Measurements from ENCODE around the gene CNN2.

CNN2 gene

DNA sequence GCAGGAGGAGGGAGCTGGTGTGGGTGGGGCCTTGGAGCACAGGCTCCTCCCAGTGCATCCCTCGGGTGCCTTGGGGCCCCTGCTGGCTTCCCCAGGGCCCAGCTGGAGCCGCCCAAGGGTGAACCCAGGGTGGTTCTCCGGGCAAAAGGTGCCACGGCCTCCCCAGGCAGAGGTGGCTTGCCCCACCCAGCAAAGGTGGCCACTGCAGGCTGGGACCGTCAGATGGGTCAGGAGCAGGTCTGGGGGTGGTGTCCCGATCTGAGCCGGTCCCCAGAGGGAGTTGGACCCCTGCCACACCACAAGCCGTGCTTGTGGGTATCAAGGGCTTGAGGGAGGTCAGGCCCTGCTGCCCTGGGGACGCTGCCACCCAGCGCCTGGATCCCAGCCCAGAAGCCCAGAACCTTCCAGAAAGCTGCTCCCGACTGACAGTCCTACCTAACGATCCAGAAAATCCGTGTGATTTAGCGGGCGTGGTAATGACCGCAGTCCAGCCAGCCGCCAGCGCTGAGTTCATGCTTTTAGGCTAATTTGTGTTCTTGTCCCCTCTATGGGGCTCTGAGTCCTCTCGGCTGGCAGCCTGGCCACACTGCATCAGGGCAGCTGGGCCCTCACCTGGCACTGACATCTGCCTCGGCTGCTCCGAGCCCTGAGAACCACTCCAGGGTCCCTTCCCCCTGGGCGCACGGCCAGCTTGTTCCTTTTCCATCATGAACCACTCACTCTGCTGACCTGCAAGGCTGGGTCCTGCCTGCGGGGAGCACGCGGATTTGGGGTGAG lies 31.2 kb upstream of the CNN2 start:
- DNase-seq (ENCODE audit: low read depth in 2 of 2) = no peak

- peak; percentile 44 to 53 for DNase-seq (ENCODE audit: low read depth in 2 of 2)
These were observed 30.2 kb upstream of the CNN2 start for GRCh38 chr19:996051-996838.

DNA sequence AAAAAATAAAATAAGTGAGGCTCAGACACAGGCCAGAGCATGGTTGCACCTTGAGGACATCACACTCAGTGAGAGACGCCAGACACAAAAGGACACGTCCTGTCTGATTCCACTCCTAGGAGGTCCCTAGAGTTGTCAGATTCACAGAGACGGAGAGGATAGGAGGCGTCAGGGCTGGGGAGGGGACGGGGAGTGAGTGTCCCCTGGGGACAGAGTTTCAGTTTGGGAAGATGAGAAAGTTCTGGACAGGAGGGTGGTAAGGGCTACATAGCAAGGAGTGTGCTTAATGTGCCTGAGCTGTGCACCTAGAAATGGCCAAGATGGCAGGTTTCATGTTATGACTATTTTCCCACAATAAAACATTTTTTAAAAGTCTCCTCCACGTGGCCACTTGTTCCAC lies 28.3 kb upstream of the CNN2 start:
- no peak for DNase-seq (ENCODE audit: low read depth in 2 of 2)

DNA sequence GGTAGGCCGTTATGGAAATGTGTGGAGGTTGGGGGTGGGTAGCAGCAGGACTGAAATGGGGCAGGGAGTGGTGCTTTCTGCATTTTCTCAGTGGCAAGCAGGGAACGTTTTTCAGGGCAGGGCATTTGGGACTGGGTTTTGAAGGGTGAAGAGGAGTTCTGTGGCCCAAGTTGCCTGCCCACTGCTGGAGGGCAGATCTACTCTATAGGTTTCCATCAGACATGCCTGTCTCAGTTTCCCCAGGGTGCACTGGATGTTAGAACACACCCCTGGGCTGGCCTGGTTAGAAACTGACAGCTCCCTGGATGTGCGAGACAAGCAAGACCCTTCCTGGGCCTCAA lies 27.1 kb upstream of the CNN2 start:
- no peak for DNase-seq (ENCODE audit: low read depth in 2 of 2)

- DNase-seq (ENCODE audit: low read depth in 2 of 2) = peak; percentile 48 to 61
These were observed 26.3 kb upstream of the CNN2 start, which contains the start of gene GRIN3B for GRCh38 chr19:1000095-1000494. GRIN3B (plus strand) TSS chr19:1000419; CDS start chr19:1000438, 19 bp downstream.

DNA sequence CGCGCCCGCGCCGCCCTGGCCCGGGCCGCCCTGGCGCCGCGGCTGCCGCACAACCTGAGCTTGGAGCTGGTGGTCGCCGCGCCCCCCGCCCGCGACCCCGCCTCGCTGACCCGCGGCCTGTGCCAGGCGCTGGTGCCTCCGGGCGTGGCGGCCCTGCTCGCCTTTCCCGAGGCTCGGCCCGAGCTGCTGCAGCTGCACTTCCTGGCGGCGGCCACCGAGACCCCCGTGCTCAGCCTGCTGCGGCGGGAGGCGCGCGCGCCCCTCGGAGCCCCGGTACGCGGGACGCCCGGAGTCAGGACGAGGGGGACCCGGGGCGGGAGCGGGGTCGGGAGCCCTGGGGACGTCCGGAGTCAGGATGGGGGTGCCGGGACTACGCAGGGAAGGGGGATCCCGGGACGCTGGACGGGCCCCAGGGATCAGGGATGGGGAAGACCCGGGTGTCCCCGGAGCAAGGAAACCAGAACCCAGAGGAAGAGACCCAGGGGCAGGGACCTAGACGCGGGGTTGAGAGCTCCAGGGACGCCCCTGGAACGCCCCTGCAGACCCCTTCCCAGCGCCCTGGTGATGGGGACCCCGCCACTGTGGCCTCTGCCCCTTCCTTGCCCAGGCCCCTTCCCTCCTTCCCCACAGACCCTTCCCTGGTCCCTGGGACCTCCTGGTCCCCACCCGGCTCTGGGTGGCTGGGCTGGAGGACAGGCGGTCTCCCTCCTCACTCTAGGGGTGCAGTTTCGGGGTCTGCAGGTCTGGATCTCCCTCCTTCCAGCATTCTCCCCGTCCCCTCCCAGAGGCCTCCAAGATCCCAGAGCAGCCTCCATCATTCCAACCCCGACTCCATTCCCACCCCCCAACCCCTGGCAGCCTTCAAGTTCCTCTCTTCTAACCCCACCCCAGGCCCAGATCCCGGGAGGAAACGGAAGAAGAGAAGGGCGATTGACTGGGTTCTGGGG lies 25.5 kb upstream of the CNN2 start:
- no peak for DNase-seq (ENCODE audit: low read depth in 2 of 2)

GRCh38 chr19:1001538-1002166 lies 24.8 kb upstream of the CNN2 start:
- DNase-seq (ENCODE audit: low read depth in 2 of 2) = peak; percentile 48 to 54

DNA sequence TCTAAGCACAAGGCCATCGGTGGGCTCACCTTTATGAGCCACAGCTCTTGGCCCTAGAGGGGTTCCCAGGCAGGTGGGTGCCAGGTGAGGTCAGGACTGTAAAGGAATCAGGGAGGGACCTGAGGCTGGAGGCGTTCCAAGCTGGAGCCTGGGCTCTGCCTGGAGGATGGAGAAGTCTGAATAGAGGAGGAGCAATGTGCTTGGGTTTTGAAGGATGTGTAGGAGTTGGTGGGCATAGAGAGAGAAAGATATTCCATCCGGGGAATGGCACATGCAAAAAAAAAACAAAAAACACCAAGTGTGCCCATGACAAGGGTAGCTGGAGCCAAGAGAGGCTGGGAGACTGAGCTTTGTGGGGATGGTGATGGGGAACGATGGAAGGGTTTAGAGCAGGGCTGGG lies 23.8 kb upstream of the CNN2 start:
- no peak for DNase-seq (ENCODE audit: low read depth in 2 of 2)

DNA sequence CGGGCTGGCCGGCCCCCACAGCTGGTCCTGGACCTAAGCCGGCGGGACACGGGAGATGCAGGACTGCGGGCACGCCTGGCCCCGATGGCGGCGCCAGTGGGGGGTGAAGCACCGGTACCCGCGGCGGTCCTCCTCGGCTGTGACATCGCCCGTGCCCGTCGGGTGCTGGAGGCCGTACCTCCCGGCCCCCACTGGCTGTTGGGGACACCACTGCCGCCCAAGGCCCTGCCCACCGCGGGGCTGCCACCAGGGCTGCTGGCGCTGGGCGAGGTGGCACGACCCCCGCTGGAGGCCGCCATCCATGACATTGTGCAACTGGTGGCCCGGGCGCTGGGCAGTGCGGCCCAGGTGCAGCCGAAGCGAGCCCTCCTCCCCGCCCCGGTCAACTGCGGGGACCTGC lies 23.1 kb upstream of the CNN2 start:
- DNase-seq (ENCODE audit: low read depth in 2 of 2) = no peak

GRCh38 chr19:1004204-1004802 lies 22.1 kb upstream of the CNN2 start:
- DNase-seq (ENCODE audit: low read depth in 2 of 2) = no peak

DNA sequence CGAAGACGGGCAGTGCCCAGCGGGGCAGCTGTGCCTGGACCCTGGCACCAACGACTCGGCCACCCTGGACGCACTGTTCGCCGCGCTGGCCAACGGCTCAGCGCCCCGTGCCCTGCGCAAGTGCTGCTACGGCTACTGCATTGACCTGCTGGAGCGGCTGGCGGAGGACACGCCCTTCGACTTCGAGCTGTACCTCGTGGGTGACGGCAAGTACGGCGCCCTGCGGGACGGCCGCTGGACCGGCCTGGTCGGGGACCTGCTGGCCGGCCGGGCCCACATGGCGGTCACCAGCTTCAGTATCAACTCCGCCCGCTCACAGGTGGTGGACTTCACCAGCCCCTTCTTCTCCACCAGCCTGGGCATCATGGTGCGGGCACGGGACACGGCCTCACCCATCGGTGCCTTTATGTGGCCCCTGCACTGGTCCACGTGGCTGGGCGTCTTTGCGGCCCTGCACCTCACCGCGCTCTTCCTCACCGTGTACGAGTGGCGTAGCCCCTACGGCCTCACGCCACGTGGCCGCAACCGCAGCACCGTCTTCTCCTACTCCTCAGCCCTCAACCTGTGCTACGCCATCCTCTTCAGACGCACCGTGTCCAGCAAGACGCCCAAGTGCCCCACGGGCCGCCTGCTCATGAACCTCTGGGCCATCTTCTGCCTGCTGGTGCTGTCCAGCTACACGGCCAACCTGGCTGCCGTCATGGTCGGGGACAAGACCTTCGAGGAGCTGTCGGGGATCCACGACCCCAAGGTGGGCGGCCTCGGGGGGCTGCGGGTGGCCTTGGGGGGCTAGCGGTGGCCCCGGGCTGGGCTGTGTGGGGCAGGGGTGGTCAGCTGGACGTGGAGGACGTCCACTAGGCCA lies 21.4 kb upstream of the CNN2 start:
- DNase-seq (ENCODE audit: low read depth in 2 of 2) = no peak

DNA sequence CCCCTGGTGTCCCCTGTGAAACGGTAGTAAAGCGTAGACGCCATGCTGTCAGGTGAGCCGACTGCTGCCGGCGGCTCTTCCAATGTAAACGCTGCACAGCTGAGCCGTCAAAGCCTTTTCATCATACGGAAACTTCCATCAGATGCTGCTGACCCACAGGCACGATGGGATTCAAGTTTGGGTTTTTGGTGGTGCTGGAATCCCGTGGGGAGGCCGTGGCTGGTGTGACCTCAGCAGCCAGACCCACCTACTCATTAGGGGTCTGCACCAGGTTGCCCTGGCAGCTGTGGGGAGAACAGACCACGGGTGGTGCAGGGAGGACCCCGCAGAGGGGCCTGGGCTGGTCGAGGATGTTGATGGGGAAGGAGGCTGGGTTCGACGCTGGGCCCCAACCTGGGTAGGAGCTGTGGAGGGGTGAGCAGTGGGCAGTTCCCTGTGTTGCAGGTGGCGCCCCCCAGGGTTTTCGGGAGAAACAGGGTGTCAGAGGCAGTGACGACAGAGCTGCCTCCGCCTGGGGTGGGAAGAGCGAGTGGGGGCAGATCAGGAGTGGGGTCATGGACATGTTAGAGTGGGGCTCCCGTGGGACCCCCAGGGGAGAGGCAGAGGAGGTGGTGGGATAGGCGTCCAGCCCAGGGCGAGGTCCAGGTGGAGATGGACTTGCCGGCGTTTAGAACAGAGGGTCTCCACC lies 19.6 kb upstream of the CNN2 start:
- DNase-seq (ENCODE audit: low read depth in 2 of 2) = no peak

- no peak for DNase-seq (ENCODE audit: low read depth in 2 of 2)
These were observed 18.8 kb upstream of the CNN2 start for GRCh38 chr19:1007399-1008251.

DNA sequence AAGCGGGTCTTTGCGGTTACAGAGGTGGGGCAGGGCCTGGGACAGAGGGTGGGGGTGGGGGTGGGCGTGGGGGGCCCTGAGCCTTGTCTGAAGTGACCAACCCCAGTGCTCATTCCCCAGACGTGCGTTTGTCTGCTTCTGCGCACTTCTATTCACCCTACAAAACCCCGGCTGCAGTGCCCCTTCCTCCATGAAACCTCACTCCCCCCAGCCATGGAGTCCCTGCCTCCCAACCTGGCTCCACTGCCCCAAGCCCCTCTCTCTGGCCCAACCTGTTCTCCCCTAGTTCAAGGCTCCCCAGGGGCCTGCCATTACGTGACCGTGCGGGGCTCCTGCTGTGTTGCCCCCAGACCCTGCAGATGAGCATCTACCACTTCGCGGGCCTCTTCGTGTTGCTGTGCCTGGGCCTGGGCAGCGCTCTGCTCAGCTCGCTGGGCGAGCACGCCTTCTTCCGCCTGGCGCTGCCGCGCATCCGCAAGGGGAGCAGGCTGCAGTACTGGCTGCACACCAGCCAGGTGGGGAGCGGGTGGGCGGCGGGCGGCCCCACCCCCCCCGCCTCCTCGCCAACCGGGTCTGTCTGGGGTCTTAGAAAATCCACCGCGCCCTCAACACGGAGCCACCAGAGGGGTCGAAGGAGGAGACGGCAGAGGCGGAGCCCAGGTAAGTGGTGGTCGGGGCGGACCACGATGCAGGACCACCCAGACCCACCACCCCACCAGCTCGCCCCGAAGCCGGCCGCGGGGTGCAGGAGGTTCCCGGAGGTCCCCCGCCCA lies 18.0 kb upstream of the CNN2 start:
- DNase-seq (ENCODE audit: low read depth in 2 of 2) = no peak

DNA sequence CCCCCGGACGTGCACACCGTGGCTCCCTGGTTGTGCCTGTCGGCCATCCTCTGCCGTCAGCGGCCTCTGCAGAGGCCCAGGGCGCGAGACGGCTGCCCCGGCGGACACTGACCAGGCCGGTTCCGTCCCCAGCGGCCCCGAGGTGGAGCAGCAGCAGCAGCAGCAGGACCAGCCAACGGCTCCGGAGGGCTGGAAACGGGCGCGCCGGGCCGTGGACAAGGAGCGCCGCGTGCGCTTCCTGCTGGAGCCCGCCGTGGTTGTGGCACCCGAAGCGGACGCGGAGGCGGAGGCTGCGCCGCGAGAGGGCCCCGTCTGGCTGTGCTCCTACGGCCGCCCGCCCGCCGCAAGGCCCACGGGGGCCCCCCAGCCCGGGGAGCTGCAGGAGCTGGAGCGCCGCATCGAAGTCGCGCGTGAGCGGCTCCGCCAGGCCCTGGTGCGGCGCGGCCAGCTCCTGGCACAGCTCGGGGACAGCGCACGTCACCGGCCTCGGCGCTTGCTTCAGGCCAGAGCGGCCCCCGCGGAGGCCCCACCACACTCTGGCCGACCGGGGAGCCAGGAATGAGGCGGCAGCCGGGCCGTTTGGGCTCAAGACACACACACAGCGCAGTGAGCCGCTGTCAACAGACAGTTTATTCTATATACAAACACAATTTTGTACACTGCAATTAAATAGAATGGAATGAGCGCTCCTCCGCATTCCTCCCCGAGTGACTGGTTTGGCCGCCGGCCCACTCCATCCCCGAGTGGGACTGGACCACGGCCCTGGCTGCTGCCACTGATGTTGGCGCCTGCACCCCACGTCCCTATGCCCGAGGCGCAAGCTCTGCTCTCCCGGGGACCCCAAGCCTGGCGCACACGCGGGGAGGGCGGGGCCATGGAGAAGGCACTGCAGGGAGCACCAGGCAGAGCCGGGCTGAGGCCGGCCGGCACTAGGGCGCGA lies 17.1 kb upstream of the CNN2 start:
- DNase-seq (ENCODE audit: low read depth in 2 of 2) = no peak

- DNase-seq (ENCODE audit: low read depth in 2 of 2) = no peak
These were observed 16.3 kb upstream of the CNN2 start for GRCh38 chr19:1009981-1010538.

Measured in stimulated activated CD8-positive, alpha-beta memory T cell treated with anti-CD3 and anti-CD28 coated beads, Interleukin-15, amount 100 ng/mL, for 48 hours (primary cell).